MCF 10A (cell line): ENCODE results near the gene CYP2A13. TPM values are rescaled to one million over a fixed set of nuclear protein-coding genes. Genes with fewer than 3 reads are reported as not detected.
"Not testable (repeated sequence)": the region's sequence is repeated elsewhere in the genome, so short reads cannot be mapped to it uniquely, and the experiment has no call there.

Source experiments
- BruUV-seq: library from RNA; stranded (reverse); fragments of 400-500 nt; replicated peaks from 2 replicates; lab custom pipeline; 2021; lab: Mats Ljungman, UMichigan
- CTCF ChIA-PET: fragments of 300-600 bp; sonication (Branson Sonifier 250); formaldehyde crosslinking; extraction: SDS; loops from one replicate; lab custom pipeline; 2021; ENCODE audit warnings: antibody characterized with exemption, inconsistent platforms; lab: Yijun Ruan, JAX
- POLR2A ChIA-PET: fragments of 300-600, 350-650 bp; sonication (Branson Sonifier 250); formaldehyde crosslinking; extraction: SDS; loops from one replicate; lab custom pipeline; 2020; ENCODE audit warnings: antibody characterized with exemption, inconsistent platforms; lab: Yijun Ruan, JAX
- DNase-seq: peaks from one replicate; pipeline ENCODE4 v3.0.0-alpha.2; 2018; ENCODE audit not compliant: unreplicated experiment
- H3K27ac Mint-ChIP-seq: one replicate; pipeline ENCODE4 v1.8.0; 2022; ENCODE audit warnings: mild to moderate bottlenecking, low read depth, mixed read lengths; ENCODE audit not compliant: unreplicated experiment
- H3K27me3 Mint-ChIP-seq: one replicate; pipeline ENCODE4 v1.8.0; 2022; ENCODE audit warnings: mixed read lengths; ENCODE audit not compliant: insufficient read depth, unreplicated experiment
- H3K36me3 Mint-ChIP-seq: one replicate; pipeline ENCODE4 v1.8.0; 2022; ENCODE audit warnings: mild to moderate bottlenecking, moderate library complexity, mixed read lengths; ENCODE audit not compliant: insufficient read depth, unreplicated experiment
- H3K4me1 Mint-ChIP-seq: one replicate; pipeline ENCODE4 v1.8.0; 2022; ENCODE audit warnings: mixed read lengths; ENCODE audit not compliant: insufficient read depth, unreplicated experiment
- H3K4me3 Mint-ChIP-seq: one replicate; pipeline ENCODE4 v1.8.0; 2022; ENCODE audit warnings: mild to moderate bottlenecking, moderate library complexity, mixed read lengths; ENCODE audit not compliant: unreplicated experiment
- H3K9me3 Mint-ChIP-seq: one replicate; pipeline ENCODE4 v1.8.0; 2022; ENCODE audit warnings: mixed read lengths; ENCODE audit not compliant: unreplicated experiment
- CTCF ChIP-seq: fragments of 200-600 bp; IDR thresholded peaks from one replicate; pipeline ENCODE4 v1.8.0; 2022; ENCODE audit warnings: antibody characterized with exemption, mild to moderate bottlenecking; ENCODE audit not compliant: unreplicated experiment
- intact Hi-C: fragments of 100-400 bp; cut with micrococcal nuclease; formaldehyde crosslinking; loops from 2 replicates; pipeline ENCODE4 v1.14.1; 2022
- total RNA-seq: library from RNA; stranded (reverse); gene quantifications from 2 replicates; pipeline ENCODE4 v1.2.3, GENCODE V29; 2022

CYP2A13 gene
- total RNA-seq, 1 experiment from 2014 or later: not detected

GRCh38 chr19:41122846-41123245 lies 34.6 kb downstream of the CYP2A13 start:
- BruUV-seq, H3K27ac Mint-ChIP-seq, H3K9me3 Mint-ChIP-seq, CTCF ChIA-PET, H3K4me1 Mint-ChIP-seq, H3K4me3 Mint-ChIP-seq, POLR2A ChIA-PET, H3K36me3 Mint-ChIP-seq, DNase-seq, intact Hi-C loops, H3K27me3 Mint-ChIP-seq: not testable (repeated sequence)

GRCh38 chr19:41123716-41124294 lies 35.6 kb downstream of the CYP2A13 start:
- POLR2A ChIA-PET: no interaction called here
- intact Hi-C loops: no loop called here
- no peak overlapping the region for H3K27ac Mint-ChIP-seq
- DNase-seq: no peak
- BruUV-seq: no TSS peak
- no peak overlapping the region for H3K4me3 Mint-ChIP-seq
- peaks cover 8% of the 10 kb centered on the region for H3K27me3 Mint-ChIP-seq
- no peak for TF ChIP-seq CTCF
- no peaks in the 10 kb centered on the region for H3K9me3 Mint-ChIP-seq
- H3K36me3 Mint-ChIP-seq: peaks cover 11% of the 10 kb centered on the region
- CTCF ChIA-PET: interaction anchor here (0.6 kb wide), 1 partner anchor 357 kb away, joined by 3 read pairs; no protein-coding TSS in a partner anchor
- H3K4me1 Mint-ChIP-seq: peaks cover 12% of the 10 kb centered on the region

GRCh38 chr19:41126765-41127203 lies 38.5 kb downstream of the CYP2A13 start:
- not testable (repeated sequence) for H3K27ac Mint-ChIP-seq, BruUV-seq, H3K4me3 Mint-ChIP-seq, H3K9me3 Mint-ChIP-seq
- peak; percentile 68 for TF ChIP-seq CTCF
- Mint-ChIP-seq H3K36me3 (peaks cover 11% of the 10 kb centered on the region), H3K4me1 (peaks cover 12% of the 10 kb centered on the region), H3K27me3 (peaks cover 36% of the 10 kb centered on the region)
- peak; percentile 42 for DNase-seq
- intact Hi-C loops: loop anchor here (1.0 kb wide), 1 partner anchor 18 kb away; no protein-coding TSS in a partner anchor
- POLR2A ChIA-PET: interaction anchor here (0.8 kb wide), 1 partner anchor 139 kb away, joined by 3 read pairs; no protein-coding TSS in a partner anchor
- CTCF ChIA-PET: interaction anchor here (0.7 to 1.1 kb wide), 8 partner anchors 16 to 1597 kb away, joined by 3 to 6 read pairs (median 4); no protein-coding TSS in a partner anchor

GRCh38 chr19:41127362-41127761 lies 39.1 kb downstream of the CYP2A13 start:
- CTCF ChIA-PET: interaction anchor here (1.0 to 1.1 kb wide), 2 partner anchors 15 to 69 kb away, joined by 3 to 4 read pairs; no protein-coding TSS in a partner anchor

GRCh38 chr19:41127801-41128300 lies 39.6 kb downstream of the CYP2A13 start:
- POLR2A ChIA-PET, H3K9me3 Mint-ChIP-seq, BruUV-seq, H3K27ac Mint-ChIP-seq, CTCF ChIA-PET: not testable (repeated sequence)
- H3K27me3 Mint-ChIP-seq: peaks cover 47% of the 10 kb centered on the region
- peak; percentile 32 for DNase-seq
- peaks cover 11% of the 10 kb centered on the region for H3K36me3 Mint-ChIP-seq
- peaks cover 18% of the 10 kb centered on the region for H3K4me1 Mint-ChIP-seq
- peak; percentile 14 for TF ChIP-seq CTCF
- intact Hi-C loops: loop anchor here (1.0 kb wide), 1 partner anchor 16 kb away; no protein-coding TSS in a partner anchor
- peak overlapping the region; percentile 35 for H3K4me3 Mint-ChIP-seq

More at GRCh38 chr19:41127362-41127761, 39.1 kb downstream of the CYP2A13 start:
- H3K9me3 Mint-ChIP-seq, H3K27ac Mint-ChIP-seq, H3K4me3 Mint-ChIP-seq, POLR2A ChIA-PET, DNase-seq, BruUV-seq: not testable (repeated sequence)
- Mint-ChIP-seq H3K27me3 (peaks cover 42% of the 10 kb centered on the region), H3K4me1 (peaks cover 13% of the 10 kb centered on the region), H3K36me3 (peaks cover 11% of the 10 kb centered on the region)
- intact Hi-C loops: loop anchor here (1.0 kb wide), 1 partner anchor 17 kb away; no protein-coding TSS in a partner anchor
